Measurements from ENCODE around the gene RAB31.

- TF ChIP-seq ATF6 (CRISPR knock-in tag; IDR thresholded peaks at IDR 0.05): no peak
- TF ChIP-seq JUN (CRISPR knock-in tag; IDR thresholded peaks at IDR 0.05): no peak
- TF ChIP-seq ZNF512 (CRISPR knock-in tag; IDR thresholded peaks at IDR 0.05; ENCODE audit: borderline replicate concordance): no peak
- no peak for TF ChIP-seq NR3C1 (CRISPR knock-in tag; conservative IDR thresholded peaks at IDR 0.05; ENCODE audit: low read depth)
- no peak for TF ChIP-seq CTCF (IDR thresholded peaks at IDR 0.05)
- TF ChIP-seq TEAD4 (CRISPR knock-in tag; IDR thresholded peaks at IDR 0.05): no peak
These were observed 120.7 kb downstream of the RAB31 start for GRCh38 chr18:9828506-9829396.

Measured in WTC11 (cell line).